22Rv1 (cell line): Measurements from ENCODE around the gene MED19.

ENCODE experiments used
- CTCF ChIP-seq: fragments of 450-650 bp; IDR thresholded peaks from 2 replicates; pipeline ENCODE4 v1.5.1; 2017; ENCODE audit warnings: mild to moderate bottlenecking
- ZFX ChIP-seq: fragments of 450-650 bp; IDR thresholded peaks from 2 replicates; pipeline ENCODE4 v1.6.1; 2017; ENCODE audit warnings: antibody characterized with exemption, borderline replicate concordance

DNA sequence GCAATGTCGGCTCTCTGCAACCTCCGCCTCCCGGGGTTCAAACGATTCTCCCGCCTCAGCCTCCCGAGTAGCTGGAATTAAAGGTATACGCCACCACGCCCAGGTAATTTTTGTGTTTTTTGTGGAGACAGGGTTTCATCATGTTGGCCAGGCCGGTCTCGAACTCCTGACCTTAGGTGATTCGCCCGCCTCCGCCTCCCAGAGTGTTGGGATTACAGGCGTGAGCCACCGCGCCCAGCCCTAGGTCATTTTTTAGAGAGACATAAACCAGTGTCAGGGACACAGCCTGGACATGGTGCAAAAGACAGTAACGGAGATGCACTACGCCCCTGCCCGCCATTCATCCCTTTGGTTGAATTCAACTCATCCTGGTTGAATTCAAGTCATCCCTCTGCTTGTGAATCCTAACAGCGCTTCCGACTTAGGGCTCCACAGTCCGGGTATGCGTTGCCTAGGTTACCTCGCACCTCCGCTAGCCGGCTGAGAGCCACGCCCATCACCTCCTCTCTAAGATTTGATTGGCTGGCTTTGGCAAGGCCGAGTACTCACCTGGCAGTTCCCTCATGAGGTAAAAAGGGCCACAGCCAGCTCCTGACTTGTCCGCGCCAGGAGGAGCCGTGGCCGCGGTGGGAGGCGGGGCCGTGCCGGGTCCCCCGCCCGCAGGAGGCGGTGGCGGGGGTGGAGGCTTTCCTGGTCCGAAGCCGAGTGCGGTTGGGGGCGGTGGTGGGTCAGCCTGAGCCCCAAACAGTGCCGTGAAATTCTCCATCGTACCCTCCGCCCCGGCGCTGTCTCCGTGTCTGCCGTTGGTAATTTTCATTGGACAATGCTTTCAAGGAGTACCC, at the start of gene MED19:
- no peak for TF ChIP-seq CTCF
- no peak for TF ChIP-seq ZFX
